ENCODE results near the gene EXOC4.

Gene EXOC4

GRCh38 chr7:133360201-133360600, 107.3 kb downstream of the EXOC4 start:
- no peak for DNase-seq (ENCODE audit: low read depth in 1 of 2, low spot score in 1 of 2)

DNA sequence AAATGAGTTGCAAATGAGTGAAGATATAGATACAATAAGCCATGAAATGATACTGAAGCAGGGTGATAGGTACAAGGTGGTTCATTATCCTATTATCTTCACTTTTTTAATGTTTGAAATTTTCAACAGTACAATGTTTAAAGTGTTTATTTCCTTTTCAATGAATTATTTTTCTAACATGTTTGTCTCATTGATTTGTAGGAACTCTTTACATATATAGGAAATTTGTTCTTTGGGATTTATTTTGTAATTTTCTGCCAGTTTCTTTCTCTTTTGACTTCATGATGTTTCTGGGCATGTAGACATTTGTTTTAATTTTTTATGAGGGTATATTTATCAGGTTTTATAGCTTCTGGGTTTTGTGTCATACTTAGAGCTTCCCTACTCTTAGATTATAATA, 108.9 kb downstream of the EXOC4 start:
- no peak for DNase-seq (ENCODE audit: low read depth in 1 of 2, low spot score in 1 of 2)

- DNase-seq (ENCODE audit: low read depth in 1 of 2, low spot score in 1 of 2): no peak
Measured at GRCh38 chr7:133364959-133365690, 112.2 kb downstream of the EXOC4 start.

DNA sequence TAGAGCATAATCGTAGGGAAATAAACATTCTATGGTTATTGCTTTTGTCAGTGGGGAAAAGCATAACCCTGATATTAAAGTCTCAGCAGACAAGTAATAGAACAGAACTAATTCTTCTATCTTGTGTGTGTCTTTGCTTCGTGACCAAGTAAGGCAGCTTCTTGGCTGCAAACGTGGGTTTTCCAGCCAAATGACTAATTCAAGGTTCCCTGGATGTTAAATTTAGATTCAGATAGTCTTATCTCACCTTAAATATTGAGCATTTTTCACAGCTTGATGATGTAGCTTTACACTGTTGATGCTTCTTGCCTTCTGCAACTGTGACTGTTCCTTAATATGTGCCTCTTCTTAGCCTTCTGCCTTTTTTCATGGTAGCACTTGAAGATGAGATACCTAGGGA, 113.0 kb downstream of the EXOC4 start:
- DNase-seq (ENCODE audit: low read depth in 1 of 2, low spot score in 1 of 2): no peak

DNA sequence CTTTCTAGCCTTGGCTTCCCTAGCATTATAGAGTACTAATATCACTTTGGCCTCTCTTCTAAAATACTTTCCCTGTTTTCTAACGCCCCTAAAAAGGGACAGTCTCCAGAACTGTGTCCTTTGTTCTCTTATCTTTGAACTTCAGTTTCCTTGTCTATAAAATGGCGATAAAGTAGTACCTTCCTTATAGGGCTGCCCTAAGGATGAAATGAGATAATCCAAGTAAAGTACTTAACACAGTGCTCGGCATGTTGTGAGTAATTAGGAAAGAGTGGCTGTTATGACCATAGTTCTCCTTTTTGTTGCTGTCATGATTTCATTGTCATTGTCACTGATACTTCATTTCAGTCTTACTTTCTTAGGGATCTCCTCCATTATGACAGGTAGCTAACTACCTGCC, 114.7 kb downstream of the EXOC4 start:
- no peak for DNase-seq (ENCODE audit: low read depth in 1 of 2, low spot score in 1 of 2)

DNA sequence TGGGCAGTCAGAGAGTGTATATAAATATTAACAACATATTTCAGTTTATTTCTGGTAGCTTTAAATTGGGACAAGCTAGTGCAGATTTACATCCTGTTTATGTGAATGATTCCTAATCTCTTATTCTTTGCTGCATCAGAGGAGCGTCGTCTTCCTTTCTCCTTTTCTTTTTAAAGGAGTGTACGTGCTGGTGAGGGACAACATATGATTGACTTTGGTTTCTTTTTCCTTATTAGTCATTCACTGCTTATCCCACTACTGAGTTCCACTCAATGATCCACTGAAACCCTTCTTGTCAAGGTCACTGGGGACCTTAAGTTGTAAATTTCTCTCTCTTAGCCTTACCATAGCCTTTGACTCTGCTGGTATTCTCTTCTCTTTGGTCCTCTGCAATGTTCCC, 116.3 kb downstream of the EXOC4 start:
- DNase-seq (ENCODE audit: low read depth in 1 of 2, low spot score in 1 of 2): no peak

DNA sequence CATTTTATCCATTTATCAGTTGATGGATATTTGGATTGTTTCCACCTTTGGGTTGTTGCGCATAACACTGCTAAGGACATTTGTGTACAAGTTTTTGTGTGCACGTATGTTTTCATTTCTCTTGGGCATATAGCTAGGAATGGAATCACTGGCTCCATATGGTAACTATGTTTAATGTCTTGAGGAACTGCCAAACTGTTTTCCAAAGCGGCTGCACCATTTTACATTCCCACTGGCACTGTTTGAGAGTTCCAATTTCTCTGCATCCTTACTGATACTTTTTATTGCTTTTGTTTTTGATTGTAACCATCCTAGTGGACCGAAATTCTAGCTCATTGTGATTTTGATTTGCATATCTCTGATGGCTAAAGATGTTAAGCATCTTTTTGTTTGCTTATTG, 118.7 kb downstream of the EXOC4 start:
- no peak for DNase-seq (ENCODE audit: low read depth in 1 of 2, low spot score in 1 of 2)

GRCh38 chr7:133372337-133372736, 119.5 kb downstream of the EXOC4 start:
- no peak for DNase-seq (ENCODE audit: low read depth in 1 of 2, low spot score in 1 of 2)

DNA sequence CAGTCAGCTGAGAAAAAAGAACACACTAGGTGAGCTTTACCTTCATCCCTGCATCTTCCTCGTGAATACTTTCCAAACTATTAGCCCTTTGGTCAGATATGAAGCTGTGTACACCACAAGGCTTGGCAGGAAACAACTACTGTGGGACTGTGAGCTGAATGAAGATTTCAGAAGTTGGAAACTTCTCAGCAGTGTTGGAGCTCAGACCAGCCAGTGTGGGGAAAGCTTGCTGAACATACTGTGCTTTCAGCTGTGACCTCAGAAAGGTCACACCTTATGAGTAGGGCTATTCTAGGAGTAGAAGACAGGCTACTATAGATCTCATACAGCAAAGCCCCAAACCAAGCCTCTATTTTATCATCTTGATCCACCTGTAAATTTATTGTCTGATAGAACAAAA, 123.6 kb downstream of the EXOC4 start:
- DNase-seq (ENCODE audit: low read depth in 1 of 2, low spot score in 1 of 2): no peak

GRCh38 chr7:133381965-133382364, 129.1 kb downstream of the EXOC4 start:
- no peak for DNase-seq (ENCODE audit: low read depth in 1 of 2, low spot score in 1 of 2)

DNA sequence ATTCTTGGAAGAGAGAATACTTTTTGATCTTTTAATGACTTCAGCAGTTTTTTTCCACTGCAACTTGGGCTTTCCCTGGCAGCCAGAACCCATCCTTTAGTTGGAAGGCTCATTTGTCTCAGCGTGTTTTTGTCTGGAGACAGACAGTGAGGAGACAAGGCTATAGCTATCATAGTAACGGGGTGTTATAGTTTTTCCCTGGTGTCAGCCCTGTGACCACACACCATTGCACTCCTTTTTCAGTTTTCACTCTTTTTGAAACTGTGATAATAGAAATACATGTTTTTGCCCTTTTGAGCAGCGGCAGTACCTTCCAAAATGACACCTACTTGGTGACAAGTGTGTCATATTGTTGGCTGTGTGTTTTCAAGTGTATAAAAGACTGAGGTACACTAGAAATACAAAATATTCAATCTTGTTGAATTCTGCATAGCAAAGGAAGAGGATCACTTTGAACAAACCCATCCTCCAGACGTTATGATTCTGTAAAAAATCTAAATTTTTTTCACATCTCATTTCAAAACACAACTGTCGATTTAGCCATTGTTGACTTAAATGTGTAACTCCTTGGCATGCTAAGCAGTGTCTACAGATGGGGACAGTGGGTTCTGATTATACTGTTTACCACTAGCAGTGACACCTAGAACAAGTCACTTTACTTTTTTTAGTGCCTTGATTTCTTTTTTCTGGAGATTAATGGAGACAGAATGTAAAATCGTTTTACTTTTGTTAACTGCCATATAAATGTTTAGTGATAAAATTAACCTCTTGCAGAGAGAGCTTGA, 130.1 kb downstream of the EXOC4 start:
- no peak for DNase-seq (ENCODE audit: low read depth in 1 of 2, low spot score in 1 of 2)

- DNase-seq (ENCODE audit: low read depth in 1 of 2, low spot score in 1 of 2): no peak
Measured at GRCh38 chr7:133386205-133386604, 133.3 kb downstream of the EXOC4 start.

DNA sequence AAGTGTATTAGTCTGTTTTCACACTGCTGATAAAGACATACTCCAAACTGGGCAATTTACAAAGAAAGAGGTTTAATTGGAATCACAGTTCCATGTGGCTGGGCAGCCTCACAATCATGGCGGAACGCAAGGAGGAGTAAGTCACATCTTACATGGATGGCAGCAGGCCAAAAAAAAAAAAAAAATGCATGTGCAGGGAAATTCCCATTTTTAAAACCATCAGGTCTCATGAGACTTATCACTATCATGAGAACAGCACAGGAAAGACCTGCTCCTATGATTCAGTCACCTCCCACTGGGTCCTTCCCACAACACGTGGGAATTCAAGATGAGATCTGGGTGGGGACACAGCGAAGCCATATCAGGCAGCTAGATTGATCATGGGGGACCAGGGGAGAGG, 136.8 kb downstream of the EXOC4 start:
- no peak for DNase-seq (ENCODE audit: low read depth in 1 of 2, low spot score in 1 of 2)

- DNase-seq (ENCODE audit: low read depth in 1 of 2, low spot score in 1 of 2): no peak
Measured at GRCh38 chr7:133391206-133391605, 138.3 kb downstream of the EXOC4 start.

DNA sequence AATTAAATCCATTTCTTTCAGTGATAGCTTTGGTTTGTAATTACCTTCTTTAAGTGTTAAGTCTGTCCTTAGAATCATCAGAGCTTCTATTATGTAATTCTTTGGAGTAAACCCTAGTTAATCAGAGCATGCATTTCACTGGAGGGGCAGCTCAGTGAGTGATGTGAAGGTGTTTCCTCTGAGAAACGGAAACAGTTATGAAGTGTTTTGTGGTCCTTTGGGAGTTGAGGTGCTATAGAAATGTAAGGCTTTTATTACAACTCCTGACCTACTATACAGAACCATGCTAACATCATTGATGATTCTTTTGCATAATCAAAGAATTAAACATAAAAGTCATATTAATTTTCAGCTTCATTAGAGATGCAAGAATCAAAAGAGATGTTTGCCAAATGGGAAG, 141.5 kb downstream of the EXOC4 start:
- no peak for DNase-seq (ENCODE audit: low read depth in 1 of 2, low spot score in 1 of 2)

DNA sequence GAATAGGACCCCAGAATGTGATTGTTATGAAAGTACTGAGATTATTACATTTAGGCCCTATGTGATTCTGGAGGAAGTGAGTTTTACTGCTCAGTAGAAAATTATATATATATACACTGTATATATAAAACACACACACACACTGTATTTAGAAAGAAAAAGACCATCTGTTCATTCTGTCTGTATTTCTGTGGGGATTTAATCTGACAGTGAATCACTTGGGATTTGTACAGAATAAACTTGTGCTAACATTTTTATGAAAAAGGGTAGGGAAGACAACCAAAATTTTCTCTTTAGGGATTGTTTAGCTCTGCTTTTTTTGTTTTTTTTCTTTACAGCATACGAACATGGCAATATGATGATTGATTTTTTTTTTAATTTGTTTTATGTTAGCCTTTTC, 142.7 kb downstream of the EXOC4 start:
- DNase-seq (ENCODE audit: low read depth in 1 of 2, low spot score in 1 of 2): no peak

- no peak for DNase-seq (ENCODE audit: low read depth in 1 of 2, low spot score in 1 of 2)
Measured at GRCh38 chr7:133398506-133398905, 145.6 kb downstream of the EXOC4 start.

DNA sequence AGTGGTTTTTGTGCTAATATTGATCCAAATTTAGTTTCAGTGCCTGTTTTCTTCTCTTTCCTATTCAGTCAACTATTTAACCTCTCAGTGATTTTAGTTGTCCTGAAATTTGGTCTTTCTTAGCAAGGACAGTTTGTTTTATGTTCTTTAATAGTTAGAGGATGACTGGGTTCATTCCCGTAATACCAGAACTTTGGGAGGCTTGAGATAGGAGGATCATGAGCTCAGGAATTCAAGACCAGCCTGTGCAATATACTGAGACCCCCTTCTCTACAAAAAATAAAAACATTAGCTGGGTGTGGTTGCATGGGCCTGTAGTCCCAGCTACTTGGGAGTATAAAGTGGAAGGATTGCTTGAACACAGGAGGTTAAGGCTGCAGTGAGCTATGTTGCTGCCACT, 148.3 kb downstream of the EXOC4 start:
- no peak for DNase-seq (ENCODE audit: low read depth in 1 of 2, low spot score in 1 of 2)

GRCh38 chr7:133408212-133408611, 155.3 kb downstream of the EXOC4 start:
- DNase-seq (ENCODE audit: low read depth in 1 of 2, low spot score in 1 of 2): no peak

GRCh38 chr7:133409421-133409820, 156.5 kb downstream of the EXOC4 start:
- no peak for DNase-seq (ENCODE audit: low read depth in 1 of 2, low spot score in 1 of 2)

DNA sequence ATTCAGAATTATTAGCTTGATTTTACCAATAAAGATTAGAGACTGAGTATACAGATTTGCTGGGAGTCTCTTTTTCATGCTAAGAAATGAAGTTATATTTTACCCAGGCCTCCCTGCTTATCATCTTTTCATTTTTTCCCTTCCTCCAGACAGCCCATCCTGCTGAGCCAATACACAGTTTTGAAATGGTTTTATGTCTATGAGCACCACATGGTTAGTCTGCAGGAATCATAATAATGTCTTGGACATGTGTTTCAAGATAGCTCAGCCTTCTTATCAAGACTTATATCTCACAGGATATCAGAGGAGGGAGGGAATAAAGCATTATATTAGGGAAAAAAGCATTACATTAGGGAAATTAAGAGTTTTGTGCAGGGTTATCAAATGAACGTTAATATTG, 157.1 kb downstream of the EXOC4 start:
- DNase-seq (ENCODE audit: low read depth in 1 of 2, low spot score in 1 of 2): no peak

DNA sequence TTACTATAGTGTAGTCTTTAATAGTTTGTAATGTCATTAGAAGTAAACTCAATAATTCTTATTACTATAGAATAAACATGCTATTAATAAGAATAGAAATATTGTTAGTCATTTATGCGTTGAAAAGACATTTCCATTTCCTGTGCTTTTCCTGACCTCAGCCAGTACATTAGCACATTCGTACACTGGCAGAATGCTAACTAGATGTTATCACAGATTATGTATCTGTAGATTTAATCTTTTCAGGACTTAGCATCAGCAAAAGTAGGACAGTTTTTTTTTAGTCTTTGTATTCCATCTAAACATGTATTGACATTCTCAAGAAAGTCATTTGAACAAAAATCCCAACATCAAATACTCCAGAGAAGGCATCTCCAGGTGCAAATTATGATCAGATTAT, 158.5 kb downstream of the EXOC4 start:
- DNase-seq (ENCODE audit: low read depth in 1 of 2, low spot score in 1 of 2): no peak

- no peak for DNase-seq (ENCODE audit: low read depth in 1 of 2, low spot score in 1 of 2)
Measured at GRCh38 chr7:133412942-133413341, 160.1 kb downstream of the EXOC4 start.

Measured in activated T-helper 1 cell treated with anti-CD3 and anti-CD28 coated beads, Interleukin-2, amount 50 U/mL, for 16 hours (primary cell).